Measurements from ENCODE around the gene SMYD2. TPM values are rescaled to one million over a fixed set of nuclear protein-coding genes. Genes with fewer than 3 reads are reported as not detected.

The SMYD2 gene
- polyA plus RNA-seq, 4 donors, result 20.8 to 39.0 (median 21.3) TPM

DNA sequence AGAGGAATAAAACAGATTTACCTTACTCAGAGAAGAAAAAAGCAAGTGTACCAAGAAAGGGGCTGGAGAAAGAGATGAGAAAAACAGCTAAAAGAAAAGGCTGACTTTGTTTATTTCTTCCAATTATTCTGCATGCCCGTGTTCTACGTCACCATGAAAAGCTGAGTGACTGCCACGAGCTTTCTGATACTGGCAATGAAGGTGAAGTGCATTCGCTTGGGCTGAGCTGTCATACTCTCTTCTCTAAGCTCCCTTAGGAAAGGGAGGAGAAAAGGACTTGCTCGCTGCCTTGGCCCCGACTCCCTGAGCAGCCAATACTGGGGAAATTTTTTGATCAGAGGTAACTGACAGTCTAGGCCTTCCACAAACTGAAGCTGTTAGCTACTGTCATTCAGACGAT, 105.4 kb downstream of the SMYD2 start:
- H3K36me3 ChIP-seq (ENCODE audit: control insufficient read depth in 3 of 3, insufficient read depth in 2 of 3, low read depth in 1 of 3, low read length in 3 of 3), result peaks cover 0 to 33% (median 0%) of the 10 kb centered on the region in 3 donors
- FAIRE-seq, result no peak

More for the DNA sequence above, 105.4 kb downstream of the SMYD2 start:
- Histone ChIP-seq H3K4me1 (ENCODE audit: control insufficient read depth in 3 of 3, insufficient read depth in 2 of 3, low read depth in 1 of 3, low read length in 2 of 3) (no peaks in the 10 kb centered on the region), H3K27ac (ENCODE audit: low read depth in 1 of 3, low read length in 2 of 3) (no peak overlapping the region), H3K4me3 (ENCODE audit: low read depth in 1 of 3, low read length in 3 of 3) (no peak overlapping the region), H3K27me3 (ENCODE audit: control insufficient read depth in 3 of 3, insufficient read depth in 3 of 3, low read length in 3 of 3) (no peaks in the 10 kb centered on the region), H3K9me3 (ENCODE audit: control insufficient read depth in 2 of 2, insufficient read depth in 1 of 2, low read depth in 1 of 2, low read length in 1 of 2) (no peaks in the 10 kb centered on the region)
- WGBS, 3 donors, result 86 to 91% (median 89%) methylated on average over 7 of the region's 7 CpGs
- no peak for DNase-seq
